ENCODE results near the gene DCLK2. TPM values are rescaled to one million over a fixed set of nuclear protein-coding genes. Genes with fewer than 3 reads are reported as not detected.

DCLK2 gene
- total RNA-seq, 6 donors from 2014 or later, result 2.1 to 16.8 (median 3.3) TPM

DNA sequence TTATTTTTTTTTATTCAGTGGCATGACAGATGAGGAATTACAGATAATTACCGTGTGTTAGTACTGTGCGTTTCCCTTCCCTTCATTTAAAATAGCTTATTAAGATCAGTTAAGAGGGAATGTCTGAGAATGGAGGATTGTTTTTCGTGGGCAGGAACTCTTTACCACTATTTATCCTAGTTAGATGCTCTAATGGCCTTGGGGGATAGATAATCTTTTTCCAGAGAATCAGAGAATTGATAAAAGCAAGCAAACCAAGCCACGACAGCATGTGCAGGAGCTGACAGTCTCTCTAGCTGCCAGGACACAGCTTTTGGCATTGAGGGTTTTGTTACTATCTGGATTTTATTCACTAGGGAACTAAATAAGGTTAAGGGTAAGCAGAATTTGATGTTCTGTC, 128.7 kb downstream of the DCLK2 start:
- no peak for ATAC-seq (ENCODE audit: low FRiP score in 2 of 2)
- no peak for DNase-seq
- H3K4me1 ChIP-seq, result no peaks in the 10 kb centered on the region
- TF ChIP-seq, protein P1, sequence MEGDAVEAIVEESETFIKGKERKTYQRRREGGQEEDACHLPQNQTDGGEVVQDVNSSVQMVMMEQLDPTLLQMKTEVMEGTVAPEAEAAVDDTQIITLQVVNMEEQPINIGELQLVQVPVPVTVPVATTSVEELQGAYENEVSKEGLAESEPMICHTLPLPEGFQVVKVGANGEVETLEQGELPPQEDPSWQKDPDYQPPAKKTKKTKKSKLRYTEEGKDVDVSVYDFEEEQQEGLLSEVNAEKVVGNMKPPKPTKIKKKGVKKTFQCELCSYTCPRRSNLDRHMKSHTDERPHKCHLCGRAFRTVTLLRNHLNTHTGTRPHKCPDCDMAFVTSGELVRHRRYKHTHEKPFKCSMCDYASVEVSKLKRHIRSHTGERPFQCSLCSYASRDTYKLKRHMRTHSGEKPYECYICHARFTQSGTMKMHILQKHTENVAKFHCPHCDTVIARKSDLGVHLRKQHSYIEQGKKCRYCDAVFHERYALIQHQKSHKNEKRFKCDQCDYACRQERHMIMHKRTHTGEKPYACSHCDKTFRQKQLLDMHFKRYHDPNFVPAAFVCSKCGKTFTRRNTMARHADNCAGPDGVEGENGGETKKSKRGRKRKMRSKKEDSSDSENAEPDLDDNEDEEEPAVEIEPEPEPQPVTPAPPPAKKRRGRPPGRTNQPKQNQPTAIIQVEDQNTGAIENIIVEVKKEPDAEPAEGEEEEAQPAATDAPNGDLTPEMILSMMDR (IDR thresholded peaks at IDR 0.05), result no peak
- TF ChIP-seq EP300 (IDR thresholded peaks at IDR 0.05) (no peak), POLR2A (IDR thresholded peaks at IDR 0.05) (no peak), POLR2AphosphoS5 (IDR thresholded peaks at IDR 0.05) (no peak)
- H3K36me3 ChIP-seq, result no peaks in the 10 kb centered on the region
- 70 to 76% methylated on average over 4 of the region's 4 CpGs for WGBS, 2 donors
- no peak overlapping the region for H3K27ac ChIP-seq
- H3K4me3 ChIP-seq, result no peak overlapping the region
- H3K27me3 ChIP-seq, result no peaks in the 10 kb centered on the region
- no peaks in the 10 kb centered on the region for H3K9me3 ChIP-seq

DNA sequence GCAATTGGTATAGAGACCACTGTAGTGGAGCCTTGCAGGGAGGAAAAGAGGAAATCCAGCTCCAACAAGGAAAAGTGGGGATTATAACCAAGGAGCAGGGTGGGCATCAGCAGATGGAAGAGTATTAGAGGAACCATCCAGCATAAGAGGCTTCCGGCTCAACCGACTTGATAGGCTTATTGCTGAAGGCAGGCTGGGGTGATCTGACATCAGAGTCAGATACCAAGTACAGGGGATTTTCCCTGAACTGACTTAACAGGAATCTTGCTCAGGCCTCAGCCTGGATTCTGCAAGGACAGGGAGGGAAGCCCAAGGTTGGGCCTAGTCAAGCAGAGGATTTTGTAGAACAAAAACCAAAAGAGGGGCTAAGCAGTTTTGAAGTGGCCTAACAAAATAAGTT, 129.6 kb downstream of the DCLK2 start:
- Histone ChIP-seq H3K4me1 (no peaks in the 10 kb centered on the region), H3K27me3 (no peaks in the 10 kb centered on the region), H3K27ac (no peak overlapping the region), H3K36me3 (no peaks in the 10 kb centered on the region), H3K4me3 (no peak overlapping the region), H3K9me3 (no peaks in the 10 kb centered on the region)
- ATAC-seq (ENCODE audit: low FRiP score in 2 of 2), result no peak
- 91 to 100% methylated on average over 2 of the region's 2 CpGs for WGBS, 2 donors
- TF ChIP-seq, protein P1 (IDR thresholded peaks at IDR 0.05), result no peak
- TF ChIP-seq EP300 (IDR thresholded peaks at IDR 0.05) (no peak), POLR2AphosphoS5 (IDR thresholded peaks at IDR 0.05) (no peak), POLR2A (IDR thresholded peaks at IDR 0.05) (no peak)
- no peak for DNase-seq

DNA sequence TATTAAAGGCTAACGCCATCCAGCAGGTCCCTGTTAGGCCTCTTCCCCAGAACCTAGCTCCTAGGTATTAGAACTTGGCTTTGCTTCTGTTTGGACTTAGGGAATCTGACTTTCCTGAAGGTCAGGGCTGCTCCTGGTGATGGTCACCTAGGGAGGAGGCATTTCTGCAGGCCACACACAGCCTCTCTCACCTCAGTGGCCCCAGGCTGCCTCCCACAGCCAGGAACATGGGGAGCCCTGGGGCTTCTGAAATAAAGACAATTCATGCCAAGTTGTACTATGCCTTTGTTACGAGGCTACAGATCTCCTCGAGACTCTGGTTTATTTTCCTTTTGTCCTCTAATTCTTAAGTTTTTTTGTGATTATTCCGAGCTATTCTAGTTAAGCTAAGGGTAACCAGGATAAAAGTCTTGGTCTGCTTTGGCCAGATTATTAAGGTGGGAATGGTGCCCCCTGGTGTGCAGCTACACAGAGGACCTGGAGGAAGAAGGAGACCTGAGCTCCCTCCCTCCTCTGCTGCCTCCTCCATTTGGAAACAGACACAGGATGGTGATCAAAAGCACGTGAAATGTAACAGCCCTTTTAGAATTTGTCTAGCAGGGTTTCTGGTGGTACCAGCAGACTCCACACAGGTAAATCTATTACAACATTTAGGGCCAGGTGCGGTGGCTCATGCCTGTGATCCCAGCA, 131.0 kb downstream of the DCLK2 start:
- H3K4me1 ChIP-seq, result no peaks in the 10 kb centered on the region
- no peaks in the 10 kb centered on the region for H3K27me3 ChIP-seq
- H3K4me3 ChIP-seq, result no peak overlapping the region
- TF ChIP-seq, protein P1 (IDR thresholded peaks at IDR 0.05), result peak in 5 of 6 experiments; percentile 23 to 58 (median 52)
- TF ChIP-seq EP300 (IDR thresholded peaks at IDR 0.05), result no peak
- TF ChIP-seq POLR2A (IDR thresholded peaks at IDR 0.05), result no peak
- no peaks in the 10 kb centered on the region for H3K9me3 ChIP-seq
- no peak overlapping the region for H3K27ac ChIP-seq
- no peaks in the 10 kb centered on the region for H3K36me3 ChIP-seq
- ATAC-seq (ENCODE audit: low FRiP score in 2 of 2), result peak in 1 of 2 donors; percentile 71
- WGBS, 2 donors, result 76 to 79% methylated on average over 6 of the region's 6 CpGs
- peak in 1 of 2 donors; percentile 36 for DNase-seq

DNA sequence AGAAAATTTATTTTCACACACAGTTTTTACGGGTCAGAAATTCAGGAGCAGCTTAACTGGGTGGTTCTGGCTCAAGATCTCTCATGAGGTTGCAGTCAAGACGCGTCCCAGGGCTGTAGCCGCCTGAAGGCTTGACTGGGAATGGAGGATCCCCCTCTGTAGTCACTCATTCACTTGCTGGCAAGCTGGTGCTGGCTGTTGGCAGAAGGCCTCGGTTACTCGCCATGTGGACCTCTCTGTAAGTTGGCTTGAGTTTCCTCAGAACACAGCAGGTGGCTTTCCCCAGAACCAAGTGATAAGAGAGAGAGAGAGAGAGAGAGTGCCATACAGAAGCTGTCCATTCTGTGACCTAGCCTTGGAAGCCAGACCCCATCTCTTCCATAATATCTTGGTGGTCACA, 132.8 kb downstream of the DCLK2 start:
- no peak for ATAC-seq (ENCODE audit: low FRiP score in 2 of 2)
- WGBS, 2 donors, result 84 to 93% methylated on average over 6 of the region's 6 CpGs
- H3K27ac ChIP-seq, result no peak overlapping the region

More for the DNA sequence above, 132.8 kb downstream of the DCLK2 start:
- H3K27me3 ChIP-seq, result no peaks in the 10 kb centered on the region
- H3K9me3 ChIP-seq, result no peaks in the 10 kb centered on the region
- no peak for TF ChIP-seq POLR2A (IDR thresholded peaks at IDR 0.05)
- TF ChIP-seq, protein P1 (IDR thresholded peaks at IDR 0.05), result no peak
- no peak for TF ChIP-seq POLR2AphosphoS5 (IDR thresholded peaks at IDR 0.05)
- DNase-seq, result no peak
- no peak overlapping the region for H3K4me3 ChIP-seq
- no peaks in the 10 kb centered on the region for H3K4me1 ChIP-seq
- H3K36me3 ChIP-seq, result no peaks in the 10 kb centered on the region

Measured in upper lobe of left lung (tissue), 6 donors.